H1 (cell line): ENCODE measurements around the gene RNF5. TPM values are rescaled to one million over a fixed set of nuclear protein-coding genes. Genes with fewer than 3 reads are reported as not detected.

Experiments
- BCL11A ChIP-seq, 2 experiments: IDR thresholded peaks; one replicate each; pipeline ENCODE4 v1.6.1; 2011; ENCODE audit warnings: low read depth in 2 of 2, low read length in 2 of 2, mild to moderate bottlenecking in 2 of 2
- BRCA1 ChIP-seq: IDR thresholded peaks from 2 replicates; pipeline ENCODE4 v1.6.1; 2012; ENCODE audit warnings: low read depth, low read length, improper control_type of control experiment
- CHD2 ChIP-seq: IDR thresholded peaks from 2 replicates; pipeline ENCODE4 v1.6.1; 2012; ENCODE audit warnings: low read length, improper control_type of control experiment
- EGR1 ChIP-seq: IDR thresholded peaks from 2 replicates; pipeline ENCODE4 v1.6.1; 2011; ENCODE audit warnings: low read depth, low read length, borderline replicate concordance
- EP300 ChIP-seq, 2 experiments: IDR thresholded peaks; 1 replicate in 1 of 2; 2 replicates in 1 of 2; pipeline ENCODE4 v1.6.1; 2011 to 2012; ENCODE audit warnings: low read depth in 2 of 2, low read length in 2 of 2, mild to moderate bottlenecking in 2 of 2, borderline replicate concordance in 1 of 2, inconsistent platforms in 1 of 2, moderate library complexity in 1 of 2
- EZH2 ChIP-seq: fragments of 200-600 bp; sonication (generic); IDR thresholded peaks from 2 replicates; pipeline ENCODE4 v1.7.1; 2012; ENCODE audit warnings: low read depth, mild to moderate bottlenecking, moderate library complexity, low read length, inconsistent platforms; ENCODE audit not compliant: severe bottlenecking
- GABPA ChIP-seq: IDR thresholded peaks from 2 replicates; pipeline ENCODE4 v1.6.1; 2011; ENCODE audit warnings: mild to moderate bottlenecking, low read length, moderate library complexity, borderline replicate concordance; ENCODE audit not compliant: insufficient read depth
- HDAC6 ChIP-seq: IDR thresholded peaks from one replicate; pipeline ENCODE4 v1.7.1; 2012; ENCODE audit warnings: low read depth, mild to moderate bottlenecking, inconsistent platforms, low read length, moderate library complexity
- JUN ChIP-seq: IDR thresholded peaks from 2 replicates; pipeline ENCODE4 v1.6.1; 2011; ENCODE audit warnings: low read depth, mild to moderate bottlenecking, improper control_type of control experiment, low read length
- JUND ChIP-seq: IDR thresholded peaks from 2 replicates; pipeline ENCODE4 v1.6.1; 2011; ENCODE audit warnings: mild to moderate bottlenecking, improper control_type of control experiment, low read length
- KDM1A ChIP-seq: fragments of 200-600, 300-600 bp; sonication (generic); IDR thresholded peaks from 2 replicates; pipeline ENCODE4 v1.7.1; 2016; ENCODE audit warnings: mild to moderate bottlenecking, low read length, borderline replicate concordance
- POLR2A ChIP-seq, 2 experiments: IDR thresholded peaks; 1 replicate in 1 of 2; 2 replicates in 1 of 2; pipeline ENCODE4 v1.6.1; 2011; ENCODE audit warnings: low read depth in 2 of 2, low read length in 2 of 2, mild to moderate bottlenecking in 2 of 2; ENCODE audit errors: control extremely low read depth in 1 of 2
- POLR2AphosphoS5 ChIP-seq: IDR thresholded peaks from 2 replicates; pipeline ENCODE4 v1.6.1; 2011; ENCODE audit warnings: low read depth, low read length
- RBBP5 ChIP-seq: IDR thresholded peaks from 2 replicates; pipeline ENCODE4 v1.7.1; 2012; ENCODE audit warnings: low read depth, mild to moderate bottlenecking, inconsistent platforms, low read length, moderate library complexity, borderline replicate concordance
- RXRA ChIP-seq: IDR thresholded peaks from 2 replicates; pipeline ENCODE4 v1.6.1; 2011; ENCODE audit warnings: low read depth, mild to moderate bottlenecking, low read length, moderate library complexity; ENCODE audit not compliant: insufficient read depth
- SP1 ChIP-seq: IDR thresholded peaks from 2 replicates; pipeline ENCODE4 v1.6.1; 2011; ENCODE audit warnings: low read depth, low read length
- USF2 ChIP-seq: IDR thresholded peaks from 2 replicates; pipeline ENCODE4 v1.6.1; 2011; ENCODE audit warnings: low read length, improper control_type of control experiment
- YY1 ChIP-seq: IDR thresholded peaks from 2 replicates; pipeline ENCODE4 v1.6.1; 2011; ENCODE audit warnings: low read depth, mild to moderate bottlenecking, low read length
- polyA plus RNA-seq, 7 experiments: library from polyadenylated mRNA; depleted of rRNA in 3 of 7; stranded (reverse) in 5 of 7; unstranded in 2 of 7; fragments of >200 nt in 5 of 7; fragments of 200-250 nt in 2 of 7; gene quantifications; 1 replicate in 5 of 7; 2 replicates in 1 of 7; 4 replicates in 1 of 7; pipeline versions ENCODE4 v1.2.1 to v1.2.3, GENCODE V29; 2011 to 2013; ENCODE audit warnings: missing spikeins in 2 of 7, mixed read lengths in 2 of 7
- total RNA-seq: library from RNA; stranded (reverse); fragmentation: NEBNext Ultra II Directional; extraction: Animal tissue kit (Norgen Biotek cat#: 25700); gene quantifications from 2 replicates; pipeline ENCODE4 v1.2.1, GENCODE V29; 2021
- TF ChIP-seq, protein P1 (sequence below), 3 experiments: IDR thresholded peaks; 1 replicate in 2 of 3; 2 replicates in 1 of 3; pipeline versions ENCODE4 v1.5.1 to v1.6.1; 2011; ENCODE audit warnings: low read length in 3 of 3, mild to moderate bottlenecking in 3 of 3, inconsistent platforms in 2 of 3, low read depth in 1 of 3, moderate library complexity in 1 of 3; ENCODE audit not compliant: insufficient read depth in 1 of 3; ENCODE audit errors: control extremely low read depth in 1 of 3
- TF ChIP-seq, protein P2 (sequence below): IDR thresholded peaks from 2 replicates; pipeline ENCODE4 v1.6.1; 2012; ENCODE audit warnings: inconsistent platforms

Gene RNF5
- total and polyA plus RNA-seq, 2 of the 8 experiments (the other 6 are each of a cell fraction or from before 2014, with no cell fraction given): 90.0 to 158 TPM

DNA sequence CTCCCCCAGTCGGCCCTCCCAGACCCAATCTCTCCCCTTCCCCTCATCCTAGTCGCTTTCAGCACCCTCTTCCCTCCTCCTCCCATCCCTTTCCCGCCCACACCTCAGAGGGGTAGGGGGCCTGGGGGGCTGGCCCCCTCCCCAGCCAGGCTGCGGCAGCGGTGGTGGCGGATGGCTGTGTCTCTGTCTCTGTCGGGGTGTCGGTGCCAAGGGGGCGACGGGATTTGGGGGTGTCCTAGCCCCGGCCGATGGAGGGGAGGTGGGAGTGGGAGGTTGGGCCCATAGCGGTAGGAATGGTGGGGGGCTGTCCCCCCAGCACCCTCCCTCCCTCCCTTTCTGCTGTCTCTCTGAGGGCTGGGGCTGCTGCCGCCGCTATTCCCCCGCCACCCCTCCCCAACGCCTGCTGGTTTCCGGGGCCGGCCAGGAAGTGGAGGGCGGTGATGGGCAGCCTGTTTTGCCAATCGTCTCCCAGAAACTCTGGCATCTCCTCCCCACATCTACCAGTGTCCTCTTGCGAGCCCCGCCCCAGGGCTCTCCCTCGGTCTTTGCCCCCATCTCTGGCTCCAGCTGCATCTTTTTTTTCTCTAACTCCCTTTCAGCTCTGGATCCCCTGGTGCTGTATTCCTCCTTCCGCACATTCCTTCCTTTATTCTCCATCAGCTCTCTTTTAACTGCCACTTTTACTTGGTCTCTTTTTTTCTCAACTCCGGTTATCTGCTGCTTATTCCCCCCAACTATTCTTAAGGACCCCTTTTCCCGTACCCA is 2.3 kb upstream of the RNF5 start, which contains the start of gene AGPAT1 (continued):
- TF ChIP-seq RBBP5 (no peak; the same call in 1 of the 2 replicates), CHD2 (peak; percentile 74), GABPA (peak; percentile 91), POLR2AphosphoS5 (0 out of 2 replicates have a peak, but pooled peaks have one; percentile 31), KDM1A (no peak), YY1 (no peak), SP1 (peak; percentile 91), EGR1 (peak; percentile 18; the same call in 1 of the 2 replicates), BCL11A (IDR thresholded peaks at IDR 0.05; ENCODE audit: low read depth in 2 of 2, low read length in 2 of 2) (no peak), EZH2 (no peak), BRCA1 (no peak), RXRA (no peak), USF2 (no peak), JUND (no peak), JUN (no peak), POLR2A (IDR thresholded peaks at IDR 0.05; ENCODE audit: control extremely low read depth in 1 of 2, low read depth in 2 of 2, low read length in 2 of 2) (peak; percentile 50 to 63), EP300 (IDR thresholded peaks at IDR 0.05; ENCODE audit: borderline replicate concordance in 1 of 2, low read depth in 2 of 2, low read length in 2 of 2) (peak in 1 of 2 experiments; percentile 10; a peak in 1 of 3 replicates), HDAC6 (no peak)
- TF ChIP-seq, protein P1, sequence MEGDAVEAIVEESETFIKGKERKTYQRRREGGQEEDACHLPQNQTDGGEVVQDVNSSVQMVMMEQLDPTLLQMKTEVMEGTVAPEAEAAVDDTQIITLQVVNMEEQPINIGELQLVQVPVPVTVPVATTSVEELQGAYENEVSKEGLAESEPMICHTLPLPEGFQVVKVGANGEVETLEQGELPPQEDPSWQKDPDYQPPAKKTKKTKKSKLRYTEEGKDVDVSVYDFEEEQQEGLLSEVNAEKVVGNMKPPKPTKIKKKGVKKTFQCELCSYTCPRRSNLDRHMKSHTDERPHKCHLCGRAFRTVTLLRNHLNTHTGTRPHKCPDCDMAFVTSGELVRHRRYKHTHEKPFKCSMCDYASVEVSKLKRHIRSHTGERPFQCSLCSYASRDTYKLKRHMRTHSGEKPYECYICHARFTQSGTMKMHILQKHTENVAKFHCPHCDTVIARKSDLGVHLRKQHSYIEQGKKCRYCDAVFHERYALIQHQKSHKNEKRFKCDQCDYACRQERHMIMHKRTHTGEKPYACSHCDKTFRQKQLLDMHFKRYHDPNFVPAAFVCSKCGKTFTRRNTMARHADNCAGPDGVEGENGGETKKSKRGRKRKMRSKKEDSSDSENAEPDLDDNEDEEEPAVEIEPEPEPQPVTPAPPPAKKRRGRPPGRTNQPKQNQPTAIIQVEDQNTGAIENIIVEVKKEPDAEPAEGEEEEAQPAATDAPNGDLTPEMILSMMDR (IDR thresholded peaks at IDR 0.05; ENCODE audit: control extremely low read depth in 1 of 3, insufficient read depth in 1 of 3, low read depth in 1 of 3, low read length in 3 of 3): no peak
- TF ChIP-seq, protein P2, sequence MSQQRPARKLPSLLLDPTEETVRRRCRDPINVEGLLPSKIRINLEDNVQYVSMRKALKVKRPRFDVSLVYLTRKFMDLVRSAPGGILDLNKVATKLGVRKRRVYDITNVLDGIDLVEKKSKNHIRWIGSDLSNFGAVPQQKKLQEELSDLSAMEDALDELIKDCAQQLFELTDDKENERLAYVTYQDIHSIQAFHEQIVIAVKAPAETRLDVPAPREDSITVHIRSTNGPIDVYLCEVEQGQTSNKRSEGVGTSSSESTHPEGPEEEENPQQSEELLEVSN: no peak
